Measurements from ENCODE around the gene PLXNA4. TPM values are rescaled to one million over a fixed set of nuclear protein-coding genes. Genes with fewer than 3 reads are reported as not detected.

Gene PLXNA4
- total RNA-seq, 1 experiment from 2014 or later: not detected

DNA sequence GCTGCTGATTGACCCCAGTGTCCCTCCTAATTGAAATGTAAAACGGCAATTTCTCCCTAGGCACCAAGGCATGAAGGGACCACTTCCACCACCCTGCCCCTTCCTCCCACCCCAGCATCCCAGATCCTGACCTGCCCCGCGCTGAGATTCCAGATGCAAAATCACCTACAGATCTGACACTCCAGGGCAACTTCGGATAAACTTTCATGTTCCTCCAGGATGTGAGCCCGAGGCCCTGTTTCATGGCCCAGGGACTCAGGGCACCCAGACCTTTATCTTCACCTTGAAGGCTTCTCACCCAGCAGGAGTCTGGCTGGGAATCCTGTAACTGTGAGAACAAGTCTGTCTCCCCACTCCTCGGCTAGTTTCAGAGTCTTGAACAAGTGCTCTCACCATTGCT lies 361.8 kb downstream of the PLXNA4 start:
- H4K20me1 ChIP-seq (ENCODE audit: insufficient read depth): no peaks in the 10 kb centered on the region
- TF ChIP-seq, protein P1, sequence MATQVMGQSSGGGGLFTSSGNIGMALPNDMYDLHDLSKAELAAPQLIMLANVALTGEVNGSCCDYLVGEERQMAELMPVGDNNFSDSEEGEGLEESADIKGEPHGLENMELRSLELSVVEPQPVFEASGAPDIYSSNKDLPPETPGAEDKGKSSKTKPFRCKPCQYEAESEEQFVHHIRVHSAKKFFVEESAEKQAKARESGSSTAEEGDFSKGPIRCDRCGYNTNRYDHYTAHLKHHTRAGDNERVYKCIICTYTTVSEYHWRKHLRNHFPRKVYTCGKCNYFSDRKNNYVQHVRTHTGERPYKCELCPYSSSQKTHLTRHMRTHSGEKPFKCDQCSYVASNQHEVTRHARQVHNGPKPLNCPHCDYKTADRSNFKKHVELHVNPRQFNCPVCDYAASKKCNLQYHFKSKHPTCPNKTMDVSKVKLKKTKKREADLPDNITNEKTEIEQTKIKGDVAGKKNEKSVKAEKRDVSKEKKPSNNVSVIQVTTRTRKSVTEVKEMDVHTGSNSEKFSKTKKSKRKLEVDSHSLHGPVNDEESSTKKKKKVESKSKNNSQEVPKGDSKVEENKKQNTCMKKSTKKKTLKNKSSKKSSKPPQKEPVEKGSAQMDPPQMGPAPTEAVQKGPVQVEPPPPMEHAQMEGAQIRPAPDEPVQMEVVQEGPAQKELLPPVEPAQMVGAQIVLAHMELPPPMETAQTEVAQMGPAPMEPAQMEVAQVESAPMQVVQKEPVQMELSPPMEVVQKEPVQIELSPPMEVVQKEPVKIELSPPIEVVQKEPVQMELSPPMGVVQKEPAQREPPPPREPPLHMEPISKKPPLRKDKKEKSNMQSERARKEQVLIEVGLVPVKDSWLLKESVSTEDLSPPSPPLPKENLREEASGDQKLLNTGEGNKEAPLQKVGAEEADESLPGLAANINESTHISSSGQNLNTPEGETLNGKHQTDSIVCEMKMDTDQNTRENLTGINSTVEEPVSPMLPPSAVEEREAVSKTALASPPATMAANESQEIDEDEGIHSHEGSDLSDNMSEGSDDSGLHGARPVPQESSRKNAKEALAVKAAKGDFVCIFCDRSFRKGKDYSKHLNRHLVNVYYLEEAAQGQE (IDR thresholded peaks at IDR 0.05; ENCODE audit: low read depth): no peak
- no peak for TF ChIP-seq SRF (IDR thresholded peaks at IDR 0.05; ENCODE audit: low read depth)
- no peak for TF ChIP-seq EGR1 (IDR thresholded peaks at IDR 0.05; ENCODE audit: low read depth)
- no peak for TF ChIP-seq JUND (IDR thresholded peaks at IDR 0.05)
- TF ChIP-seq RAD21 (IDR thresholded peaks at IDR 0.05; ENCODE audit: low read depth): no peak
- no peak for TF ChIP-seq ELF1 (IDR thresholded peaks at IDR 0.05; ENCODE audit: borderline replicate concordance, low read depth)
- TF ChIP-seq, protein P2, sequence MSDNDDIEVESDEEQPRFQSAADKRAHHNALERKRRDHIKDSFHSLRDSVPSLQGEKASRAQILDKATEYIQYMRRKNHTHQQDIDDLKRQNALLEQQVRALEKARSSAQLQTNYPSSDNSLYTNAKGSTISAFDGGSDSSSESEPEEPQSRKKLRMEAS (IDR thresholded peaks at IDR 0.05): no peak
- TF ChIP-seq ZFX (IDR thresholded peaks at IDR 0.05): no peak
- TF ChIP-seq FOSL1 (IDR thresholded peaks at IDR 0.05; ENCODE audit: low read depth): no peak
- H3K4me1 ChIP-seq (ENCODE audit: control insufficient read depth in 1 of 2, insufficient read depth in 2 of 2, low read length in 2 of 2): no peaks in the 10 kb centered on the region
- RAD21 ChIA-PET (ENCODE audit: low non-redundant PET in 1 of 2, low total read pairs in 2 of 2, uncharacterized antibody in 2 of 2, unreplicated experiment in 2 of 2): no interaction called here
- no peak overlapping the region for H3K27ac ChIP-seq (ENCODE audit: low read depth, low read length)
- no peaks in the 10 kb centered on the region for H3K9me3 ChIP-seq (ENCODE audit: control insufficient read depth in 1 of 2, insufficient read depth in 1 of 2, low read depth in 1 of 2, low read length in 2 of 2)
- no peak overlapping the region for H2AFZ ChIP-seq (ENCODE audit: low read depth, low read length, poor library complexity, severe bottlenecking)
- H3K79me2 ChIP-seq (ENCODE audit: insufficient read depth, low read length): no peaks in the 10 kb centered on the region
- CTCF ChIA-PET: no interaction called here
- no peaks in the 10 kb centered on the region for H3K9me2 ChIP-seq (ENCODE audit: insufficient read depth)
- no peak overlapping the region for H3K9ac ChIP-seq (ENCODE audit: low read length)
- no peak overlapping the region for H3K4me3 ChIP-seq (replicated peaks in 1 of 2; ENCODE audit: low read depth in 1 of 2, low read length in 2 of 2)
- peaks cover 40% of the 10 kb centered on the region for H3K27me3 ChIP-seq (ENCODE audit: insufficient read depth, low read length)
- POLR2A ChIA-PET: no interaction called here
- no peak for DNase-seq (ENCODE audit: low read depth, low spot score)
- intact Hi-C loops (cut with micrococcal nuclease): no loop called here
- no TSS peak for BruUV-seq (replicated peaks)
- H3K4me2 ChIP-seq (ENCODE audit: low read length): no peak overlapping the region
- ATAC-seq: no peak
- H3K36me3 ChIP-seq (ENCODE audit: control insufficient read depth in 1 of 2, insufficient read depth in 2 of 2, low read length in 2 of 2): no peaks in the 10 kb centered on the region
